Neural progenitor cell (in vitro differentiated cells): ENCODE measurements around the gene F10. TPM values are rescaled to one million over a fixed set of nuclear protein-coding genes. Genes with fewer than 3 reads are reported as not detected.

Source experiments
- DNase-seq: peaks from one replicate; pipeline ENCODE4 v3.0.0-alpha.2; 2016; ENCODE audit warnings: low spot score
- H2AFZ ChIP-seq: fragments of 200-600 bp; sonication (generic); replicated peaks from 2 replicates; pipeline ENCODE4 v1.6.1; 2016; ENCODE audit warnings: antibody characterized with exemption
- H3F3A ChIP-seq: fragments of 200-600 bp; sonication (generic); 2 replicates; pipeline ENCODE4 v1.6.1; 2016; ENCODE audit warnings: antibody characterized with exemption, low read depth
- H3K27ac ChIP-seq: fragments of 200-600 bp; sonication (generic); 2 replicates; pipeline ENCODE4 v1.5.1; 2016; ENCODE audit warnings: mild to moderate bottlenecking
- H3K27me3 ChIP-seq: fragments of 200-600 bp; sonication (generic); 2 replicates; pipeline ENCODE4 v1.6.1; 2016; ENCODE audit warnings: mild to moderate bottlenecking, moderate library complexity
- H3K36me3 ChIP-seq: fragments of 200-600 bp; sonication (generic); 2 replicates; pipeline ENCODE4 v1.5.1; 2016
- H3K4me1 ChIP-seq: fragments of 200-600 bp; sonication (generic); 2 replicates; pipeline ENCODE4 v1.6.1; 2016; ENCODE audit warnings: mixed run types
- H3K4me2 ChIP-seq: fragments of 200-600 bp; sonication (generic); 2 replicates; pipeline ENCODE4 v1.6.1; 2016
- H3K4me3 ChIP-seq: fragments of 200-600 bp; sonication (generic); 2 replicates; pipeline ENCODE4 v1.5.1; 2016
- H3K79me2 ChIP-seq: fragments of 200-600 bp; sonication (generic); 2 replicates; pipeline ENCODE4 v1.6.1; 2016; ENCODE audit warnings: low read depth
- H3K9ac ChIP-seq: fragments of 200-600 bp; sonication (generic); 2 replicates; pipeline ENCODE4 v1.6.1; 2016
- H3K9me3 ChIP-seq: fragments of 200-600 bp; sonication (generic); 2 replicates; pipeline ENCODE4 v1.5.1; 2016; ENCODE audit warnings: low read depth
- H4K20me1 ChIP-seq: fragments of 200-600 bp; sonication (generic); 2 replicates; pipeline ENCODE4 v1.6.1; 2016; ENCODE audit warnings: low read depth
- H3K27ac Mint-ChIP-seq: 3 replicates; pipeline ENCODE4 v1.8.0; 2021; ENCODE audit warnings: mixed read lengths
- H3K27me3 Mint-ChIP-seq: 2 replicates; pipeline ENCODE4 v1.8.0; 2022; ENCODE audit warnings: low read depth, mild to moderate bottlenecking, inconsistent platforms, moderate library complexity, mixed read lengths; ENCODE audit not compliant: insufficient read depth
- H3K36me3 Mint-ChIP-seq: 3 replicates; pipeline ENCODE4 v1.8.0; 2021; ENCODE audit warnings: mixed read lengths
- H3K4me1 Mint-ChIP-seq: 3 replicates; pipeline ENCODE4 v1.8.0; 2021; ENCODE audit warnings: mixed read lengths
- H3K4me3 Mint-ChIP-seq: 3 replicates; pipeline ENCODE4 v1.8.0; 2021; ENCODE audit warnings: mild to moderate bottlenecking, moderate library complexity, mixed read lengths
- H3K9me3 Mint-ChIP-seq: 3 replicates; pipeline ENCODE4 v1.8.0; 2020; ENCODE audit warnings: mixed read lengths
- EZH2 ChIP-seq: fragments of 200-600 bp; sonication (generic); IDR thresholded peaks from 2 replicates; pipeline ENCODE4 v1.6.1; 2017; ENCODE audit warnings: antibody characterized with exemption, mild to moderate bottlenecking, moderate library complexity
- EZH2phosphoT487 ChIP-seq: fragments of 200-600 bp; sonication (generic); IDR thresholded peaks from 2 replicates; pipeline ENCODE4 v1.6.1; 2017; ENCODE audit warnings: antibody characterized with exemption
- total RNA-seq: library from RNA; depleted of rRNA; stranded (reverse); fragments of >200 nt; gene quantifications from 2 replicates; pipeline ENCODE4 v1.2.3, GENCODE V29; 2015; ENCODE audit warnings: low replicate concordance
- TF ChIP-seq, protein P1 (sequence below): fragments of 200-600 bp; sonication (generic); IDR thresholded peaks from 2 replicates; pipeline ENCODE4 v1.5.1; 2017; ENCODE audit warnings: antibody characterized with exemption, mild to moderate bottlenecking

Gene F10
- total RNA-seq, 1 donor from 2014 or later: 2.0 TPM

- no peak for TF ChIP-seq EZH2phosphoT487
- no peak for TF ChIP-seq EZH2
- TF ChIP-seq, protein P1, sequence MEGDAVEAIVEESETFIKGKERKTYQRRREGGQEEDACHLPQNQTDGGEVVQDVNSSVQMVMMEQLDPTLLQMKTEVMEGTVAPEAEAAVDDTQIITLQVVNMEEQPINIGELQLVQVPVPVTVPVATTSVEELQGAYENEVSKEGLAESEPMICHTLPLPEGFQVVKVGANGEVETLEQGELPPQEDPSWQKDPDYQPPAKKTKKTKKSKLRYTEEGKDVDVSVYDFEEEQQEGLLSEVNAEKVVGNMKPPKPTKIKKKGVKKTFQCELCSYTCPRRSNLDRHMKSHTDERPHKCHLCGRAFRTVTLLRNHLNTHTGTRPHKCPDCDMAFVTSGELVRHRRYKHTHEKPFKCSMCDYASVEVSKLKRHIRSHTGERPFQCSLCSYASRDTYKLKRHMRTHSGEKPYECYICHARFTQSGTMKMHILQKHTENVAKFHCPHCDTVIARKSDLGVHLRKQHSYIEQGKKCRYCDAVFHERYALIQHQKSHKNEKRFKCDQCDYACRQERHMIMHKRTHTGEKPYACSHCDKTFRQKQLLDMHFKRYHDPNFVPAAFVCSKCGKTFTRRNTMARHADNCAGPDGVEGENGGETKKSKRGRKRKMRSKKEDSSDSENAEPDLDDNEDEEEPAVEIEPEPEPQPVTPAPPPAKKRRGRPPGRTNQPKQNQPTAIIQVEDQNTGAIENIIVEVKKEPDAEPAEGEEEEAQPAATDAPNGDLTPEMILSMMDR: no peak
- Histone ChIP-seq H3F3A (peaks cover 1% of the 10 kb centered on the region), H3K27me3 (no peaks in the 10 kb centered on the region), H3K9ac (no peak overlapping the region), H3K4me3 (no peak overlapping the region), H3K79me2 (no peaks in the 10 kb centered on the region), H3K4me1 (peaks cover 14% of the 10 kb centered on the region), H3K9me3 (no peaks in the 10 kb centered on the region), H3K4me2 (no peak overlapping the region), H4K20me1 (no peaks in the 10 kb centered on the region), H3K27ac (no peak overlapping the region), H2AFZ (no peak overlapping the region), H3K36me3 (no peaks in the 10 kb centered on the region)
- no peak for DNase-seq
- H3K9me3 Mint-ChIP-seq: no peaks in the 10 kb centered on the region
- H3K36me3 Mint-ChIP-seq: no peaks in the 10 kb centered on the region
- H3K4me1 Mint-ChIP-seq: peaks cover 4% of the 10 kb centered on the region
- no peak overlapping the region for H3K4me3 Mint-ChIP-seq
- no peak overlapping the region for H3K27ac Mint-ChIP-seq
- peaks cover 4% of the 10 kb centered on the region for H3K27me3 Mint-ChIP-seq
Observed at GRCh38 chr13:113143466-113144254, 21.1 kb downstream of the F10 start.

GRCh38 chr13:113144255-113144629, 21.6 kb downstream of the F10 start:
- no peak overlapping the region for H3K4me3 Mint-ChIP-seq
- no peaks in the 10 kb centered on the region for H3K9me3 ChIP-seq
- no peak overlapping the region for H2AFZ ChIP-seq
- no peak overlapping the region for H3K4me2 ChIP-seq
- H3K4me3 ChIP-seq: no peak overlapping the region
- peaks cover 4% of the 10 kb centered on the region for H3K27me3 Mint-ChIP-seq
- H4K20me1 ChIP-seq: no peaks in the 10 kb centered on the region
- H3K27ac ChIP-seq: no peak overlapping the region
- H3K36me3 ChIP-seq: no peaks in the 10 kb centered on the region
- no peak overlapping the region for H3K9ac ChIP-seq
- H3K79me2 ChIP-seq: no peaks in the 10 kb centered on the region
- H3F3A ChIP-seq: no peaks in the 10 kb centered on the region
- peaks cover 13% of the 10 kb centered on the region for H3K4me1 ChIP-seq
- no peak for TF ChIP-seq EZH2phosphoT487
- no peak for TF ChIP-seq EZH2
- TF ChIP-seq, protein P1: no peak
- no peaks in the 10 kb centered on the region for H3K27me3 ChIP-seq
- H3K27ac Mint-ChIP-seq: no peak overlapping the region
- H3K36me3 Mint-ChIP-seq: no peaks in the 10 kb centered on the region
- no peak for DNase-seq
- peaks cover 4% of the 10 kb centered on the region for H3K4me1 Mint-ChIP-seq
- H3K9me3 Mint-ChIP-seq: no peaks in the 10 kb centered on the region

- Histone ChIP-seq H3F3A (no peaks in the 10 kb centered on the region), H3K79me2 (no peaks in the 10 kb centered on the region), H2AFZ (no peak overlapping the region), H3K27me3 (no peaks in the 10 kb centered on the region), H3K4me1 (peaks cover 13% of the 10 kb centered on the region), H3K9ac (no peak overlapping the region), H3K4me2 (no peak overlapping the region), H3K9me3 (no peaks in the 10 kb centered on the region), H3K27ac (no peak overlapping the region), H3K36me3 (no peaks in the 10 kb centered on the region), H3K4me3 (no peak overlapping the region), H4K20me1 (no peaks in the 10 kb centered on the region)
- Mint-ChIP-seq H3K36me3 (no peaks in the 10 kb centered on the region), H3K9me3 (no peaks in the 10 kb centered on the region), H3K27ac (no peak overlapping the region), H3K4me1 (peaks cover 3% of the 10 kb centered on the region), H3K27me3 (peaks cover 4% of the 10 kb centered on the region), H3K4me3 (no peak overlapping the region)
- TF ChIP-seq, protein P1: no peak
- TF ChIP-seq EZH2: no peak
- TF ChIP-seq EZH2phosphoT487: no peak
- DNase-seq: no peak
Observed at GRCh38 chr13:113145496-113145895, 22.9 kb downstream of the F10 start.
